ENCODE measurements around the gene GOLGA6C.
"Not testable (repeated sequence)": the region's sequence is repeated elsewhere in the genome, so short reads cannot be mapped to it uniquely, and the experiment has no call there.

The GOLGA6C gene

DNA sequence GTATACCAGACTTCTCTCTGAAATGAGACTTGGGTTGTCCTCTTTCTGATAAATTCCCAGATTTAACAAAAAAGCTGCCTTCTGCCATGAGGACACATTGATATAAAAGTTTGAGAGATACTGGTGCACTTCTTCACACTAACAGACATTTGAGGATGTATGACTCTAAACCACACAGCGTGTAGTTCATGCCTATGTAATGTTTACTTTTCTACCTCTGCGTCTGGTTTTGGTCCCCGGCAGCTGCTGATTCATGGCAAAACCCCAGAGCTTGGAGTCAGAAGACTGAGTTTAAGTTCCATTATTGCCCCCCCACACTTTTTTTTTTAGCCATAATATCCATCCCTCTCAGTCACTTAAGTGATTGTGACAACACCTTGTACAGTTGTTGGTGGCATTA lies 1.7 kb downstream of the GOLGA6C start:
- not testable (repeated sequence) for DNase-seq

- not testable (repeated sequence) for DNase-seq
Observed at GRCh38 chr15:75273751-75274359, 15.7 kb downstream of the GOLGA6C start.

DNA sequence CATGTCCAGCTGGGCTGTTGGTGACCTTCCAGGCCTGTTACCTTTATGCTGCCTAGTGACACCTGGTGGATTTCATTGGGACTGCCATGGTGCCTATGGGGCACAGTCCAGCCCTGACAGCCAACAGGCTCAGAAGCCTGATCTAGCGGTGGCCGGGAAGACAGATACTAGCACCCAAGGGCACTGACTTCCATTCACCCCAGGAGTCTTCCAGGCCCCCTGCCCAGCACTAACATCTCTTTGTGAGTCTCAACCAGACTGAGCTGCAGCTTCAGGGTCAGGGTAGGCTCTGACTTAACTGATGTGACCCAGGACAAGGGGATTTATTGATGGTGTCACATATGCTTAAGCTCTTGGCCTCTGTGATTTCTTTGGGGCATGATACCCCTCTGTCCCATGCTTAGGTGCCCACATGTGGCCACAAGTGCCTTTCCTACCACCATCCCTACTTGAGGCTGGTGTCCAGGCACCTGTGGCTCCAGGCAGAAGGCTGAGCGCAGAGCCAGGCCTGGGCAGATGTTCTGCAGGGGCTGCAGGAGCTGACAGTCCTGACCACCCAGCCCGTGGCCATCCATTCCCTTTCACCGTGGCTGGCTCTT lies 16.5 kb downstream of the GOLGA6C start:
- DNase-seq: peak; percentile 48

GRCh38 chr15:75275617-75276016 lies 17.5 kb downstream of the GOLGA6C start:
- not testable (repeated sequence) for DNase-seq

- not testable (repeated sequence) for DNase-seq
Observed at GRCh38 chr15:75278497-75278896, 20.4 kb downstream of the GOLGA6C start.

DNA sequence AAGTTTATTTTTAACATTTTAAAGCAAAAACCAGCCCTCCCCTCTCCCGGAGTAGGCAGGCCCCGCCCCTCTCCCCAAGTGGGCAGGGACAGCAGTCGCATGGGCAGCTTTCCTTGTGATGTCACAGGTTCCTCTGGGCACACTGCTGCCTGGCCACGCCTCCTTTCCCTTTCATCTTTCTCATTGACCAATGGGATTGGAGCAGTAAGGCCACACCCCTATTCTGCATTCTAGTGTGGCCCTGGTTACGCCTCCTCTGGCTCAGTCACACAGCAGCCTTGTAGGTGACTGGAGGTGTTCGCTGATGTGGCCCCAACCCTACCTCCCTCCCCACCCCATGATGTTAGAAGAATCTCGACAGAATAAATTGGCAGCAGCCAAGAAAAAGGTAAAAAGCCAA lies 24.4 kb downstream of the GOLGA6C start, which contains the start of gene GOLGA6D:
Gene GOLGA6D, plus strand, starts transcription at position 264 of the 400 bp plus-strand sequence. Its CDS starts 41 bp downstream, at position 305.
- not testable (repeated sequence) for DNase-seq

GRCh38 chr15:75284152-75284551 lies 26.0 kb downstream of the GOLGA6C start:
- DNase-seq: not testable (repeated sequence)

- DNase-seq: not testable (repeated sequence)
Observed at GRCh38 chr15:75293660-75294059, 35.5 kb downstream of the GOLGA6C start.

DNA sequence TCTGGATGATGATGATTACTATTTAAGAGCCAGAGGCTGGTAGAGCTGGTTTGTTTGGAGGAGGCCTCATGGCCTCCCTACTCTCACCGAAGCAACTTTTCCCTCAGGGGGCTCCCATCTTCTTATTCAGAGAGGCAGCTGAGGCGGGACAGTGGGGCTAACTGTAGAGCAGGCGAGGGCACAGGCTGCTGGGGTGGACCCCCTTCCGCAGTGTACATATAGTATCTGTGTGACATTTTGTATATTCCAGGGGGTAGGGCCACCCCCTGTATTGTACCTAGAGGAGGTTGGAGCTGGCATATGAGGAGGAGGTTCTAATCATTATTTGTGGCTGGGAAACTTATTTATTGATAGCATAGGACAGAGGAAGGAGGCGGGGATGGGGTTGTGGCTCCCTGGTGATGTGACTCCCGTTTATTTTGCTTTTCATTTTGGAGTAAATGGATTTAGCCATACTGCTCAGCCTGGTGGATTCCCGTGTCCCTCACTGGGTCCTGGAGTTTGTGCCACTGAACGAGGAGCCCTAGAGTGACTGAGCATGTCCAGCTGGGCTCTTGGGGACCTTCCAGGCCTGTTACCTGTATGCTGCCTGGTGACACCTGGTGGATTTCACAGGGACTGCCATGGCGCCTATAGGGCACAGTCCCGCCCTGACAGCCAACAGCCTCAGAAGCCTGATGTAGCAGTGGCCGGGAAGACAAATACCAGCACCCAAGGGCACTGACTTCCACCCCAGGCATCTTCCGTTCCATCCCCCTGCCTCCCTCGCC lies 40.6 kb downstream of the GOLGA6C start:
- DNase-seq: not testable (repeated sequence)

DNA sequence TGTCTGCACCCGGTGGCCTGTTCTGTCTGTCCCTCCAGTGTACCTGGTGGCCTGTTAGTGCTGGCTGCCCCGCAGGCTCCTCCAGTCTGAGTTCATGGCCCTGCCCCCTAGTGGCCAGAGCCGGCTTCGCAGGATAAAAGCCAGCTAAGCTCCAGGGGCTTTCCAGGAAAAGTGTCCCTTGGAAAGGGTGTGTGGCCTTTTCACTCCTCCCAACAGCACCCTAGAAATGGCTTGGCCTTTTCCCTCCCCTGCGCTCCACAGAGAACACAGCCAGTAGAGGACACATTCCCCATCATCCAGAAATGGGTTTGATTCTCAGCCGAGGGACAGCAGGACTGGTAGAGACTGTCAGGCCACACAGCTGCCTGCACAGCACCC lies 41.2 kb downstream of the GOLGA6C start:
- DNase-seq: peak; percentile 44

GRCh38 chr15:75300026-75300425 lies 41.9 kb downstream of the GOLGA6C start:
- not testable (repeated sequence) for DNase-seq

DNA sequence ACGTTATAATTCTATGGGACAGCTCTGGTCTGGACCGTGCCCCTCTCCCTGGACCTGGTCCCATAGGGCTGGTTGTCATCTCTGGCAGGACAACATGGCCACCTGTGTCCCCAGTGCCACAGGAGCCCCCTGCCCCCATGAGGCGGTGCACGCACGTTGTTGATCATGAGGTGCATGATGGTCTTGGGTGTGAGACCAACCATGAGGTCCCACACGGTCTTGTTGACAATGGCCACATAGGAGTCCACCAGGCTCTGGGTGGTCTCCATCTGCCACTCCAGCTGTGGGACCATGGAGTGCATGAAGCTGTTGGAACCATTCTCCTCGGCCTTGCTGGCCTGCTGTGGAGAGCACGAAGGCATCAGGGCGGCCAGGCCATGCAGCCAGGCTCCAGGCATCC lies 44.2 kb downstream of the GOLGA6C start:
- no peak for DNase-seq

- DNase-seq: not testable (repeated sequence)
Observed at GRCh38 chr15:75302753-75303152, 44.6 kb downstream of the GOLGA6C start.

DNA sequence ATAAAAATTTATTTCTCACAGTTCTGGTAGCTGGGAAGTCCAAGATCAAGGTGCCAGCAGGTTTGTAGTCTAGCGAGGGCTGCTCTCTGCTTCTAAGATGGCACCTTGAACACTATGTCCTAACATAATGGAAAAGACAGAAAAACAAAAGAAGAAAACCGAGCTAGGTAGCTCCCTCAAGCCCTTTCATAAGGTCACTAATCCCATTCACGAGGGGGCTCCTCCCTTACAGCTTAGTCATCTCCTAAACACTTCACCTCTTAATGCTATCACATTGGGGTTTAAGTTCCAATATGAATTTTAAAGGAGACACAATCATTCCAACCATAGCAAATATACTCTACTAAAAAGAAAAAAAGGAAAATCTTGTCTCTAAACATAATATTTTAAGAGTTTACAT lies 48.1 kb downstream of the GOLGA6C start:
- no peak for DNase-seq

DNA sequence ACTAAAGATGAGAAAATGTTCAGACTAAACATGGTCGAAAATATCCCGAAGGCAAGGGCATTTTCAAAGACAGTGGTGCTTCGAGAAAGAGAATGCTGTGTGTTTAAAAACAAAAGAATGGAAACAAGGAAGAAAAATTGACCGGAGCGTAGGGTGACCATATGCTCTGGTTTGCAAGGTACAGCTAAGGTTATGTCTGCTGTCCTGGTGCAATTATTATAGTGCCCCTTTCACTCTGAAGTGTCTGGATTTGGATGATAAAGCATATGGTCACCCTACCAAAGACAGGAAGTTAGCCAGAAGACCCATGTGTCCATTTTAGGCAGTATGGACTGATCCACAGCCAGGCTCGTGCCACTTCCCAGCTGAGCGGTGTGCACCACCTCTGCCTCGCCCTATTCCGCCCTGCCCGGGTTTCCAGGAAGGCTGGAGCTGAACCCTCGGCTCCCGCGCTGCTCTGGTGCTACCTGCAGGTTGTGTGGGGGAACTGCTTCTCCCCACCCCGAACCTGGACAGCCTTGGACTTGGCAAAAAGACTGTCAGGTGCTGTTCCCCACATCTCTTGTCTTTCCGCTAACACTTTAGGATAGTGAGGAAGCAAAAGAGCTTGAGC lies 49.8 kb downstream of the GOLGA6C start:
- no peak for DNase-seq

GRCh38 chr15:75309711-75310110 lies 51.6 kb downstream of the GOLGA6C start:
- no peak for DNase-seq

GRCh38 chr15:75312548-75312947 lies 54.4 kb downstream of the GOLGA6C start:
- not testable (repeated sequence) for DNase-seq

- no peak for DNase-seq
Observed at GRCh38 chr15:75313116-75313845, 55.1 kb downstream of the GOLGA6C start.

- no peak for DNase-seq
Observed at GRCh38 chr15:75314552-75315290, 56.6 kb downstream of the GOLGA6C start.

- not testable (repeated sequence) for DNase-seq
Observed at GRCh38 chr15:75319231-75319897, 61.2 kb downstream of the GOLGA6C start.
